Fibroblast of lung (primary cell): Measurements from ENCODE around the gene DIO1. TPM values are rescaled to one million over a fixed set of nuclear protein-coding genes. Genes with fewer than 3 reads are reported as not detected.

Source experiments
- DNase-seq, 2 donors: peaks; one replicate each; pipeline versions ENCODE4 v3.0.0 to v3.0.0-alpha.2; 2010; ENCODE audit warnings: low read depth in 2 of 2
- H2AFZ ChIP-seq: 2 replicates; pipeline ENCODE4 v1.5.1; 2012; ENCODE audit warnings: low read length, control low read depth, inconsistent platforms
- H3K27ac ChIP-seq: 2 replicates; pipeline ENCODE4 v1.5.1; 2011; ENCODE audit warnings: low read length, control low read depth; ENCODE audit not compliant: insufficient read depth
- H3K27me3 ChIP-seq: 2 replicates; pipeline ENCODE4 v1.5.1; 2011; ENCODE audit warnings: mild to moderate bottlenecking, low read length; ENCODE audit not compliant: control insufficient read depth, insufficient read depth
- H3K36me3 ChIP-seq: 2 replicates; pipeline ENCODE4 v1.5.1; 2011; ENCODE audit warnings: low read length; ENCODE audit not compliant: control insufficient read depth, insufficient read depth
- H3K4me1 ChIP-seq: 2 replicates; pipeline ENCODE4 v1.5.1; 2011; ENCODE audit warnings: low read length; ENCODE audit not compliant: control insufficient read depth, insufficient read depth; ENCODE audit errors: extremely low read depth
- H3K4me2 ChIP-seq: 2 replicates; pipeline ENCODE4 v1.5.1; 2011; ENCODE audit warnings: low read length, control low read depth; ENCODE audit not compliant: insufficient read depth; ENCODE audit errors: extremely low read depth
- H3K4me3 ChIP-seq, 4 experiments: fragments of 200-600 bp in 1 of 4; sonication (generic) in 1 of 4; replicated peaks in 1 of 4; 2 replicates each; pipeline ENCODE4 v1.5.1; 2011 to 2016; ENCODE audit warnings: low read length in 4 of 4, low read depth in 3 of 4, mild to moderate bottlenecking in 3 of 4, control low read depth in 2 of 4, inconsistent platforms in 1 of 4, mixed read lengths in 1 of 4; ENCODE audit not compliant: insufficient read depth in 1 of 4; ENCODE audit errors: control extremely low read depth in 1 of 4
- H3K79me2 ChIP-seq: 2 replicates; pipeline ENCODE4 v1.5.1; 2012; ENCODE audit warnings: mild to moderate bottlenecking, low read length, inconsistent platforms; ENCODE audit not compliant: control insufficient read depth, insufficient read depth
- H3K9ac ChIP-seq: 2 replicates; pipeline ENCODE4 v1.5.1; 2011; ENCODE audit warnings: mild to moderate bottlenecking, low read length, control low read depth; ENCODE audit not compliant: insufficient read depth
- H3K9me3 ChIP-seq: 2 replicates; pipeline ENCODE4 v1.5.1; 2012; ENCODE audit warnings: low read depth, low read length; ENCODE audit not compliant: control insufficient read depth, insufficient read depth
- H4K20me1 ChIP-seq: 2 replicates; pipeline ENCODE4 v1.5.1; 2011; ENCODE audit warnings: low read length; ENCODE audit not compliant: control insufficient read depth, insufficient read depth; ENCODE audit errors: extremely low read depth
- EZH2 ChIP-seq: IDR thresholded peaks from 2 replicates; pipeline ENCODE4 v1.5.1; 2012; ENCODE audit warnings: low read length, control low read depth, mild to moderate bottlenecking; ENCODE audit errors: missing control alignments
- polyA plus RNA-seq, 2 donors: library from polyadenylated mRNA; depleted of rRNA in 1 of 2; stranded (reverse) in 1 of 2; unstranded in 1 of 2; fragments of >200 nt; gene quantifications; 2 replicates each; pipeline ENCODE4 v1.2.1, GENCODE V29; 2011 to 2012; ENCODE audit warnings: missing spikeins in 1 of 2
- total RNA-seq: library from RNA; depleted of rRNA; stranded (reverse); fragments of >200 nt; gene quantifications from 2 replicates; pipeline ENCODE4 v1.2.1, GENCODE V29; 2014
- TF ChIP-seq, protein P1 (sequence below), 2 donors: IDR thresholded peaks in 1 of 2; conservative IDR thresholded peaks in 1 of 2; 1 replicate in 1 of 2; 2 replicates in 1 of 2; pipeline ENCODE4 v1.5.1; 2011 to 2012; ENCODE audit warnings: low read length in 2 of 2, control low read depth in 1 of 2, inconsistent platforms in 1 of 2, low read depth in 1 of 2, mild to moderate bottlenecking in 1 of 2

DIO1 gene
- total and polyA plus RNA-seq, 2 donors (not counting 1 experiment from before 2014, with no cell fraction given): not detected

DNA sequence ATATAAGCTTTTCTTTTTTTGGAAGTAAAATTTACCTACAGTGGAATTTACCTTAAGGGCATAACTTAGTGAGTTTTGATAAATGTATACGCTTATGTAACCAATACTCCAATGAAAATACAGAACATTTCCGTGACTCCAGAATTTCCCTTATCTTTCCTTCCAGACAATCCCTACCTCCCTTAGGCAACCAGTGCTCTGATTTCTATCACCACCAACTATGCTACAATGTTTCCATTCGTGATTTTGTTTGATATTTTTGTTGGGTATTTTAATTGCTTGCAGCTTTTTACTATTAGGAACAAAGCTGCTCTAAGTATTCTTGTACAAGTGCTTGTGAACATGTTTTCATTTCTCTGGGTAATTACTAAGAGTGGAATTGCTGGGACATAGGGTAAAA lies 36.9 kb downstream of the DIO1 start:
- DNase-seq: no peak
- no peaks in the 10 kb centered on the region for H3K79me2 ChIP-seq
- no peak overlapping the region for H3K27ac ChIP-seq
- H3K4me3 ChIP-seq: no peak overlapping the region
- TF ChIP-seq, protein P1, sequence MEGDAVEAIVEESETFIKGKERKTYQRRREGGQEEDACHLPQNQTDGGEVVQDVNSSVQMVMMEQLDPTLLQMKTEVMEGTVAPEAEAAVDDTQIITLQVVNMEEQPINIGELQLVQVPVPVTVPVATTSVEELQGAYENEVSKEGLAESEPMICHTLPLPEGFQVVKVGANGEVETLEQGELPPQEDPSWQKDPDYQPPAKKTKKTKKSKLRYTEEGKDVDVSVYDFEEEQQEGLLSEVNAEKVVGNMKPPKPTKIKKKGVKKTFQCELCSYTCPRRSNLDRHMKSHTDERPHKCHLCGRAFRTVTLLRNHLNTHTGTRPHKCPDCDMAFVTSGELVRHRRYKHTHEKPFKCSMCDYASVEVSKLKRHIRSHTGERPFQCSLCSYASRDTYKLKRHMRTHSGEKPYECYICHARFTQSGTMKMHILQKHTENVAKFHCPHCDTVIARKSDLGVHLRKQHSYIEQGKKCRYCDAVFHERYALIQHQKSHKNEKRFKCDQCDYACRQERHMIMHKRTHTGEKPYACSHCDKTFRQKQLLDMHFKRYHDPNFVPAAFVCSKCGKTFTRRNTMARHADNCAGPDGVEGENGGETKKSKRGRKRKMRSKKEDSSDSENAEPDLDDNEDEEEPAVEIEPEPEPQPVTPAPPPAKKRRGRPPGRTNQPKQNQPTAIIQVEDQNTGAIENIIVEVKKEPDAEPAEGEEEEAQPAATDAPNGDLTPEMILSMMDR (conservative IDR thresholded peaks at IDR 0.05 in 1 of 2, IDR thresholded peaks at IDR 0.05 in 1 of 2; ENCODE audit: low read depth in 1 of 2, low read length in 2 of 2): no peak
- TF ChIP-seq EZH2: no peak
- H3K9ac ChIP-seq: no peak overlapping the region
- no peak overlapping the region for H2AFZ ChIP-seq
- H3K9me3 ChIP-seq: no peaks in the 10 kb centered on the region
- no peaks in the 10 kb centered on the region for H3K36me3 ChIP-seq
- no peaks in the 10 kb centered on the region for H3K27me3 ChIP-seq
- H3K4me2 ChIP-seq: no peak overlapping the region
- no peaks in the 10 kb centered on the region for H3K4me1 ChIP-seq
- H4K20me1 ChIP-seq: no peaks in the 10 kb centered on the region

DNA sequence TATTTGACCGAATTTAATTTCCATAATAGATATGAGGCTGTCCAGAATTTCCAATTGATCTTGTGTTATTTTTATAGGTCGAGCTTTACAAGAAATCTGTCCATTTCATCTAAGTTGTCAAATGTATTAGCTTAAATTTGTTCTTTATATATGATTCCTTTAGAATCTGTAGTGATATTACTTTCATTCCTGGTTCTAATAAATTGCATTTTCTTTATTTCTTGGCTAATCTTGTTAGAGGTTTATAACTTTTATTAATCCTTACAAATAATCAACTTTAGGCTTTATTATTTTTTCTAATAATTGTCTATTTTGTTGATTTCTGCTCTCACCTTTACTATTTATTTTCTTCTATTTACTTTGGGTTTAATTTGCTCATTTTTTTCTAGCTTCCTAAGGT lies 37.5 kb downstream of the DIO1 start:
- no peak overlapping the region for H3K27ac ChIP-seq
- H3K9me3 ChIP-seq: no peaks in the 10 kb centered on the region
- H3K27me3 ChIP-seq: no peaks in the 10 kb centered on the region
- DNase-seq: no peak
- H3K9ac ChIP-seq: no peak overlapping the region
- H4K20me1 ChIP-seq: no peaks in the 10 kb centered on the region
- H3K4me2 ChIP-seq: no peak overlapping the region
- H2AFZ ChIP-seq: no peak overlapping the region
- H3K4me3 ChIP-seq: no peak overlapping the region
- no peaks in the 10 kb centered on the region for H3K4me1 ChIP-seq
- H3K79me2 ChIP-seq: no peaks in the 10 kb centered on the region
- TF ChIP-seq, protein P1 (conservative IDR thresholded peaks at IDR 0.05 in 1 of 2, IDR thresholded peaks at IDR 0.05 in 1 of 2; ENCODE audit: low read depth in 1 of 2, low read length in 2 of 2): no peak
- no peaks in the 10 kb centered on the region for H3K36me3 ChIP-seq

DNA sequence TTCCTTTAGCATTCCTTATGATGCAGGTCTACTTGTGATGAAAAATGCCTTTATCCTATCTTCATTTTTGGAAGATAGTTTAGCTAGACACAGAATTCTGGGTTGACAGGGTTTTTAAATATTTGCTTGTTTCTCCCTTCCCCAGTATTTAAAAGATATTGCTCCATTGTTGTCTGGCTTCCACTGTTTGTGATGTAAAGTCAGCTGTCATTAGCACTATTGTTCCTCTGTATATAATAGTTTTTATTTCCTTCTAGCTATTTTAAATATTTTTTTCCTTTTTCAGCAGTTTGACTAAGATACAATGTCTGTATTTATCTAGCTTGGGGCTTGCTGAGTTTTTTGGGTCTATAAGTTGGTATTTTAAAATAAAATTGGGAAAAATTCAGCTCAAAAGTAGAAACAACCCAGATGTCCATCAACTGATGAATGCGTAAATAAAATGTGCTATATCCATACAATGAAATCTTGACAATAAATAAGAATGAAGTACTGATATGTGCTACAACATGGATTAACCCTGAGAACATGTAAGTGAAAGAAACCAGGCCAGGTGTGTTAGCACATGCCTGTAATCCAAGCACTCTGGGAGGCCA lies 40.3 kb downstream of the DIO1 start:
- H3K27ac ChIP-seq: no peak overlapping the region
- no peak for TF ChIP-seq EZH2
- TF ChIP-seq, protein P1 (conservative IDR thresholded peaks at IDR 0.05 in 1 of 2, IDR thresholded peaks at IDR 0.05 in 1 of 2; ENCODE audit: low read depth in 1 of 2, low read length in 2 of 2): no peak
- H3K9me3 ChIP-seq: no peaks in the 10 kb centered on the region
- no peaks in the 10 kb centered on the region for H3K36me3 ChIP-seq
- H3K79me2 ChIP-seq: no peaks in the 10 kb centered on the region
- H4K20me1 ChIP-seq: no peaks in the 10 kb centered on the region
- H3K4me2 ChIP-seq: no peak overlapping the region
- no peaks in the 10 kb centered on the region for H3K4me1 ChIP-seq
- no peak overlapping the region for H3K4me3 ChIP-seq
- no peak overlapping the region for H2AFZ ChIP-seq
- no peak for DNase-seq
- H3K9ac ChIP-seq: no peak overlapping the region
- no peaks in the 10 kb centered on the region for H3K27me3 ChIP-seq
